GM12878 (cell line): ENCODE measurements around the gene CRTAP.

Experiments
- POLR2AphosphoS5 ChIP-seq: IDR thresholded peaks from 2 replicates; pipeline ENCODE4 v1.6.1; 2011; ENCODE audit warnings: mild to moderate bottlenecking, low read length, inconsistent platforms
- TAF1 ChIP-seq: IDR thresholded peaks from 2 replicates; pipeline ENCODE4 v1.6.1; 2011; ENCODE audit warnings: mild to moderate bottlenecking, low read depth, low read length, borderline replicate concordance
- TF ChIP-seq, protein P1 (sequence below): fragments of 450-650 bp; conservative IDR thresholded peaks from 2 replicates; pipeline ENCODE4 v1.6.1; 2017; ENCODE audit warnings: mild to moderate bottlenecking, moderate library complexity
- TF ChIP-seq, protein P2 (sequence below): IDR thresholded peaks from 2 replicates; pipeline ENCODE4 v1.6.1; 2011; ENCODE audit warnings: low read depth, mild to moderate bottlenecking, low read length, moderate library complexity, borderline replicate concordance; ENCODE audit errors: extremely low read depth
- TF ChIP-seq, protein P3 (sequence below): fragments of 450-650 bp; IDR thresholded peaks from 2 replicates; pipeline ENCODE4 v1.6.1; 2017; ENCODE audit warnings: mild to moderate bottlenecking
- TF ChIP-seq, protein P4 (sequence below): fragments of 450-650 bp; IDR thresholded peaks from 2 replicates; pipeline ENCODE4 v1.6.1; 2017; ENCODE audit warnings: mild to moderate bottlenecking, moderate library complexity

DNA sequence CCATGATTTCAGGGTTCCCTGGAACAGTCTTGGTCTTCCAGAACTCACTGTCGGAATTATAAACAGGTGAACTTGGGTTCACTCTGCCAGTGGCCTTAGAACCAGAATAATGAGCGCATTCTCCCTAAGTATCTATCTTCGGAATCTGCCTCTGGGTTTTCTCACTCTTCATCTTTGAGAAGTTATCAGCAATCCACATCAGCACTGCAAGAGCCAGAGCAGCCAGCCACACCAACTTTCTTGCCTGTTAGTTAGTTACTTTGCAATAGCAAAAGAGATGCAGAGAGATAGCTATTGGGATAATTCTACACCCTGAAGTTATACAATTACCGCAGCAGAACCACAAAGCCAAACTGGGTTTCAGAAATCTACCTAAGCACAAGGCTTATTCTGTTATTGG is 42.6 kb upstream of the CRTAP start:
- TF ChIP-seq, protein P1, sequence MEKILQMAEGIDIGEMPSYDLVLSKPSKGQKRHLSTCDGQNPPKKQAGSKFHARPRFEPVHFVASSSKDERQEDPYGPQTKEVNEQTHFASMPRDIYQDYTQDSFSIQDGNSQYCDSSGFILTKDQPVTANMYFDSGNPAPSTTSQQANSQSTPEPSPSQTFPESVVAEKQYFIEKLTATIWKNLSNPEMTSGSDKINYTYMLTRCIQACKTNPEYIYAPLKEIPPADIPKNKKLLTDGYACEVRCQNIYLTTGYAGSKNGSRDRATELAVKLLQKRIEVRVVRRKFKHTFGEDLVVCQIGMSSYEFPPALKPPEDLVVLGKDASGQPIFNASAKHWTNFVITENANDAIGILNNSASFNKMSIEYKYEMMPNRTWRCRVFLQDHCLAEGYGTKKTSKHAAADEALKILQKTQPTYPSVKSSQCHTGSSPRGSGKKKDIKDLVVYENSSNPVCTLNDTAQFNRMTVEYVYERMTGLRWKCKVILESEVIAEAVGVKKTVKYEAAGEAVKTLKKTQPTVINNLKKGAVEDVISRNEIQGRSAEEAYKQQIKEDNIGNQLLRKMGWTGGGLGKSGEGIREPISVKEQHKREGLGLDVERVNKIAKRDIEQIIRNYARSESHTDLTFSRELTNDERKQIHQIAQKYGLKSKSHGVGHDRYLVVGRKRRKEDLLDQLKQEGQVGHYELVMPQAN: no peak
- no peak for TF ChIP-seq TAF1
- no peak for TF ChIP-seq POLR2AphosphoS5
- TF ChIP-seq, protein P2, sequence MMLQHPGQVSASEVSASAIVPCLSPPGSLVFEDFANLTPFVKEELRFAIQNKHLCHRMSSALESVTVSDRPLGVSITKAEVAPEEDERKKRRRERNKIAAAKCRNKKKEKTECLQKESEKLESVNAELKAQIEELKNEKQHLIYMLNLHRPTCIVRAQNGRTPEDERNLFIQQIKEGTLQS: no peak
- TF ChIP-seq, protein P3, sequence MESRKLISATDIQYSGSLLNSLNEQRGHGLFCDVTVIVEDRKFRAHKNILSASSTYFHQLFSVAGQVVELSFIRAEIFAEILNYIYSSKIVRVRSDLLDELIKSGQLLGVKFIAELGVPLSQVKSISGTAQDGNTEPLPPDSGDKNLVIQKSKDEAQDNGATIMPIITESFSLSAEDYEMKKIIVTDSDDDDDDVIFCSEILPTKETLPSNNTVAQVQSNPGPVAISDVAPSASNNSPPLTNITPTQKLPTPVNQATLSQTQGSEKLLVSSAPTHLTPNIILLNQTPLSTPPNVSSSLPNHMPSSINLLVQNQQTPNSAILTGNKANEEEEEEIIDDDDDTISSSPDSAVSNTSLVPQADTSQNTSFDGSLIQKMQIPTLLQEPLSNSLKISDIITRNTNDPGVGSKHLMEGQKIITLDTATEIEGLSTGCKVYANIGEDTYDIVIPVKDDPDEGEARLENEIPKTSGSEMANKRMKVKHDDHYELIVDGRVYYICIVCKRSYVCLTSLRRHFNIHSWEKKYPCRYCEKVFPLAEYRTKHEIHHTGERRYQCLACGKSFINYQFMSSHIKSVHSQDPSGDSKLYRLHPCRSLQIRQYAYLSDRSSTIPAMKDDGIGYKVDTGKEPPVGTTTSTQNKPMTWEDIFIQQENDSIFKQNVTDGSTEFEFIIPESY: no peak
- TF ChIP-seq, protein P4, sequence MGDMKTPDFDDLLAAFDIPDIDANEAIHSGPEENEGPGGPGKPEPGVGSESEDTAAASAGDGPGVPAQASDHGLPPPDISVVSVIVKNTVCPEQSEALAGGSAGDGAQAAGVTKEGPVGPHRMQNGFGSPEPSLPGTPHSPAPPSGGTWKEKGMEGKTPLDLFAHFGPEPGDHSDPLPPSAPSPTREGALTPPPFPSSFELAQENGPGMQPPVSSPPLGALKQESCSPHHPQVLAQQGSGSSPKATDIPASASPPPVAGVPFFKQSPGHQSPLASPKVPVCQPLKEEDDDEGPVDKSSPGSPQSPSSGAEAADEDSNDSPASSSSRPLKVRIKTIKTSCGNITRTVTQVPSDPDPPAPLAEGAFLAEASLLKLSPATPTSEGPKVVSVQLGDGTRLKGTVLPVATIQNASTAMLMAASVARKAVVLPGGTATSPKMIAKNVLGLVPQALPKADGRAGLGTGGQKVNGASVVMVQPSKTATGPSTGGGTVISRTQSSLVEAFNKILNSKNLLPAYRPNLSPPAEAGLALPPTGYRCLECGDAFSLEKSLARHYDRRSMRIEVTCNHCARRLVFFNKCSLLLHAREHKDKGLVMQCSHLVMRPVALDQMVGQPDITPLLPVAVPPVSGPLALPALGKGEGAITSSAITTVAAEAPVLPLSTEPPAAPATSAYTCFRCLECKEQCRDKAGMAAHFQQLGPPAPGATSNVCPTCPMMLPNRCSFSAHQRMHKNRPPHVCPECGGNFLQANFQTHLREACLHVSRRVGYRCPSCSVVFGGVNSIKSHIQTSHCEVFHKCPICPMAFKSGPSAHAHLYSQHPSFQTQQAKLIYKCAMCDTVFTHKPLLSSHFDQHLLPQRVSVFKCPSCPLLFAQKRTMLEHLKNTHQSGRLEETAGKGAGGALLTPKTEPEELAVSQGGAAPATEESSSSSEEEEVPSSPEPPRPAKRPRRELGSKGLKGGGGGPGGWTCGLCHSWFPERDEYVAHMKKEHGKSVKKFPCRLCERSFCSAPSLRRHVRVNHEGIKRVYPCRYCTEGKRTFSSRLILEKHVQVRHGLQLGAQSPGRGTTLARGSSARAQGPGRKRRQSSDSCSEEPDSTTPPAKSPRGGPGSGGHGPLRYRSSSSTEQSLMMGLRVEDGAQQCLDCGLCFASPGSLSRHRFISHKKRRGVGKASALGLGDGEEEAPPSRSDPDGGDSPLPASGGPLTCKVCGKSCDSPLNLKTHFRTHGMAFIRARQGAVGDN: no peak
